Effector memory CD4-positive, alpha-beta T cell (primary cell): ENCODE measurements around the gene XPNPEP1.

Experiments used
- DNase-seq, 3 donors: peaks; one replicate each; pipeline ENCODE4 v3.0.0-alpha.2; 2020
- H3K27ac ChIP-seq: 2 replicates; pipeline ENCODE4 v1.7.0; 2013; ENCODE audit warnings: mild to moderate bottlenecking, low read length, moderate library complexity; ENCODE audit not compliant: insufficient read depth, poor library complexity, severe bottlenecking
- H3K27me3 ChIP-seq: replicated peaks from 2 replicates; pipeline ENCODE4 v1.7.0; 2013; ENCODE audit warnings: mild to moderate bottlenecking, low read length; ENCODE audit not compliant: insufficient read depth, control insufficient read depth, poor library complexity, severe bottlenecking
- H3K36me3 ChIP-seq: 2 replicates; pipeline ENCODE4 v1.7.0; 2013; ENCODE audit warnings: mild to moderate bottlenecking, low read length, moderate library complexity; ENCODE audit not compliant: control insufficient read depth, insufficient read depth
- H3K4me1 ChIP-seq: 2 replicates; pipeline ENCODE4 v1.7.0; 2013; ENCODE audit warnings: low read length, mild to moderate bottlenecking; ENCODE audit not compliant: control insufficient read depth, insufficient read depth, poor library complexity, severe bottlenecking
- H3K4me3 ChIP-seq: 2 replicates; pipeline ENCODE4 v1.7.0; 2013; ENCODE audit warnings: low read length, low read depth, mild to moderate bottlenecking; ENCODE audit not compliant: insufficient read depth, poor library complexity, severe bottlenecking
- H3K9me3 ChIP-seq: 2 replicates; pipeline ENCODE4 v1.7.0; 2013; ENCODE audit warnings: mild to moderate bottlenecking, low read length, moderate library complexity; ENCODE audit not compliant: control insufficient read depth

Gene XPNPEP1

GRCh38 chr10:109821672-109822071 lies 101.6 kb downstream of the XPNPEP1 start:
- no peaks in the 10 kb centered on the region for H3K36me3 ChIP-seq
- no peak overlapping the region for H3K4me3 ChIP-seq
- H3K9me3 ChIP-seq: no peaks in the 10 kb centered on the region
- H3K27me3 ChIP-seq: no peaks in the 10 kb centered on the region
- DNase-seq: no peak
- no peaks in the 10 kb centered on the region for H3K4me1 ChIP-seq
- no peak overlapping the region for H3K27ac ChIP-seq

- no peaks in the 10 kb centered on the region for H3K9me3 ChIP-seq
- no peak for DNase-seq
- no peak overlapping the region for H3K4me3 ChIP-seq
- no peaks in the 10 kb centered on the region for H3K27me3 ChIP-seq
- H3K36me3 ChIP-seq: no peaks in the 10 kb centered on the region
- no peaks in the 10 kb centered on the region for H3K4me1 ChIP-seq
- H3K27ac ChIP-seq: no peak overlapping the region
These were observed 102.5 kb downstream of the XPNPEP1 start for GRCh38 chr10:109820620-109821405.

GRCh38 chr10:109819807-109820206 lies 103.5 kb downstream of the XPNPEP1 start:
- Histone ChIP-seq H3K27me3 (no peaks in the 10 kb centered on the region), H3K36me3 (no peaks in the 10 kb centered on the region), H3K9me3 (no peaks in the 10 kb centered on the region), H3K27ac (no peak overlapping the region), H3K4me1 (no peaks in the 10 kb centered on the region), H3K4me3 (no peak overlapping the region)
- DNase-seq: no peak
